ENCODE results near the gene ZBTB7C.

Gene ZBTB7C

GRCh38 chr18:48043166-48043565 is 366.0 kb downstream of the ZBTB7C start:
- no peak for DNase-seq

- no peak for DNase-seq
Measured at GRCh38 chr18:48042431-48042830, 366.8 kb downstream of the ZBTB7C start.

- DNase-seq: no peak
Measured at GRCh38 chr18:48040457-48041110, 368.6 kb downstream of the ZBTB7C start.

- no peak for DNase-seq
Measured at GRCh38 chr18:48039769-48040215, 369.4 kb downstream of the ZBTB7C start.

- DNase-seq: no peak
Measured at GRCh38 chr18:48038636-48039035, 370.5 kb downstream of the ZBTB7C start.

- no peak for DNase-seq
Measured at GRCh38 chr18:48037481-48038271, 371.5 kb downstream of the ZBTB7C start.

GRCh38 chr18:48036641-48037421 is 372.4 kb downstream of the ZBTB7C start:
- no peak for DNase-seq

GRCh38 chr18:48036226-48036625 is 373.0 kb downstream of the ZBTB7C start:
- no peak for DNase-seq

GRCh38 chr18:48035556-48035860 is 373.7 kb downstream of the ZBTB7C start:
- no peak for DNase-seq

GRCh38 chr18:48034651-48035555 is 374.3 kb downstream of the ZBTB7C start:
- no peak for DNase-seq

GRCh38 chr18:48033790-48034650 is 375.2 kb downstream of the ZBTB7C start:
- no peak for DNase-seq

- no peak for DNase-seq
Measured at GRCh38 chr18:48032876-48033789, 376.1 kb downstream of the ZBTB7C start.

GRCh38 chr18:48031641-48032040 is 377.5 kb downstream of the ZBTB7C start:
- DNase-seq: no peak

- DNase-seq: peak in 20 of 56 donors; percentile 5 to 57 (median 19)
Measured at GRCh38 chr18:48030616-48031480, 378.3 kb downstream of the ZBTB7C start.

- DNase-seq: no peak
Measured at GRCh38 chr18:48029296-48029986, 379.7 kb downstream of the ZBTB7C start.

- no peak for DNase-seq
Measured at GRCh38 chr18:48028696-48029095, 380.5 kb downstream of the ZBTB7C start.

- no peak for DNase-seq
Measured at GRCh38 chr18:48028081-48028480, 381.1 kb downstream of the ZBTB7C start.
